ENCODE results near the gene NEK9.

The NEK9 gene

DNA sequence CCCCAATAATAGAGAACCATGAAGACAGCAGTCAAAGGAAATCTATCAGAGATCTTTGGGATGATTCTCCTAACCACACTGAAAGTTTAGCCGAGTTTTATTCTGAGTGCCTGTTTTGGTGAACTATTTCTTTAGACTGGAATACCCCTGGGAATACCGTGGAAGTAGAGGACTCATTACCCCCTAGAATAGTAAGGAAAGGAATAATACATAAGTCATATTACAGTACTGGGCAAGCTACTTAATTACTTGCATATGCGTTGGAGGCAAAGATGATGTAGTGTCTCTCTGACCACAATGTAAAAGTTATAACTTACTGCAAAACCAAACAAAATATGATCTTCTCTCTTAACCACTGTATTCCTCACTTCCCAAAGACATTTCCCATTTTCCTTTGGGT is 32.0 kb downstream of the NEK9 start:
- no peak for TF ChIP-seq CTCF (IDR thresholded peaks at IDR 0.05; ENCODE audit: borderline replicate concordance, insufficient read depth, low read depth, low read length)
- H3K4me3 ChIP-seq (ENCODE audit: low read depth, low read length) = no peak overlapping the region

DNA sequence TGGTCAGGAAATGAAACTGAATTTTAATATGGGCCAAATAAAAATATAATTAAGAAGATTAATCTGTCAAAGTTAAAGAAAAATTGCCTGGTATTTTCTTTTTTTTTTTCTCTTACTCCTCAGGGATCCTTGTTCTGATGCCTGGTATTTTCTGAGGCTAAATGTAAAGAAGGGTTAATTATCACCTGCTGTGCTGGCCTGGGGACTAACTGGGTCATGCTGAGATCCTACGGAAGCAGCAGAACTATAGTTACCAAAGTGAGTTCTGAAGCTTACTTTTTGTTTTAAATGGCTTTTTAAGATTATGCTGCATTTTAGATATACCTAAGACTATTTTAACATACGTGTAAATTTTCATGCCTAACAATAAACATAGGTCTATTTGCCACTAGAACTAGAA is 34.1 kb downstream of the NEK9 start:
- no peak for TF ChIP-seq CTCF (IDR thresholded peaks at IDR 0.05; ENCODE audit: borderline replicate concordance, insufficient read depth, low read depth, low read length)
- H3K4me3 ChIP-seq (ENCODE audit: low read depth, low read length) = no peak overlapping the region

DNA sequence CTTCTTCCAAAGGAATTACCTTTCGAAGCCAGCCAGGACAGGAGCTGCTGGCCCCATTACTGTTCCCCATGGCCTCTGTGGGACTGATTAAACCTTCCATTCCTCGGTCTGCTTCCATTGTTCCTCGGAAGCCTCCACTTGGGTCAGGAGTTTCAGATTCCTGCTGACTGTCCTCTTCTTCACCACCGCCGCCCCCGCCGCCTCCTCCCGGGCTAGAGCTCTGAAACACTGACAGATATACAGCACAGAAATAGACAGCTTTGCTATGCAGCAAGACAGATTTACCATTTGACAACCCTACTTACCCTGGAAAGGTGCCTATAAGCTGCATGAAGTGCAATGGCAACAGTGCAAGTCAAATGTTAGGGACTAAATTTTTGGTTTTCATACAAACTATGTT is 35.6 kb downstream of the NEK9 start:
- no peak overlapping the region for H3K4me3 ChIP-seq (ENCODE audit: low read depth, low read length)
- TF ChIP-seq CTCF (IDR thresholded peaks at IDR 0.05; ENCODE audit: borderline replicate concordance, insufficient read depth, low read depth, low read length) = no peak

GRCh38 chr14:75090353-75090752 is 36.5 kb downstream of the NEK9 start:
- no peak overlapping the region for H3K4me3 ChIP-seq (ENCODE audit: low read depth, low read length)
- TF ChIP-seq CTCF (IDR thresholded peaks at IDR 0.05; ENCODE audit: borderline replicate concordance, insufficient read depth, low read depth, low read length) = no peak

- H3K4me3 ChIP-seq (ENCODE audit: low read depth, low read length) = no peak overlapping the region
Observed at GRCh38 chr14:75088566-75089373, 38.1 kb downstream of the NEK9 start.

GRCh38 chr14:75088153-75088552 is 38.7 kb downstream of the NEK9 start:
- no peak for TF ChIP-seq CTCF (IDR thresholded peaks at IDR 0.05; ENCODE audit: borderline replicate concordance, insufficient read depth, low read depth, low read length)
- no peak overlapping the region for H3K4me3 ChIP-seq (ENCODE audit: low read depth, low read length)

More at GRCh38 chr14:75088566-75089373, 38.1 kb downstream of the NEK9 start:
- peak; percentile 61; the same call in 1 of the 2 replicates for TF ChIP-seq CTCF (IDR thresholded peaks at IDR 0.05; ENCODE audit: borderline replicate concordance, insufficient read depth, low read depth, low read length)

DNA sequence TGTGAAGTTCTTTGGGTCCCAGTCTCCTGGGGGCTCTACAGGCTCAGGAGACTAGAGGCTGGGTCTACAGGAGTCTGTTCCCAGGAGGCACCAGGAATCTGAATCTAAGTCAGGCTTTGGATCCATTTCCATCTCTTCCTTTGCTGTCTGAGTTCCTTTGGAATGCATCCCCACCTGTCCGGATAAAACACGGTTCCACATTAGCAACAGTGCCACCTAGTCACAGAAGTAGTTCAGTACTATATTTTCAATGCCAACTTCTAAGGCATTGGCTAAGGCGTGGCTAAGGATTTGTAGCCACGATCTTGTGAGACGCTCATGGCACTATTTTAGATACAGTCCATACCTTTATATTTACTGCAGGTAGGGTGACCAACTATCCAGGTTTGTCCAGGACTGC is 42.3 kb downstream of the NEK9 start:
- no peak overlapping the region for H3K4me3 ChIP-seq (ENCODE audit: low read depth, low read length)
- no peak for TF ChIP-seq CTCF (IDR thresholded peaks at IDR 0.05; ENCODE audit: borderline replicate concordance, insufficient read depth, low read depth, low read length)
